AML-193 (cell line): ENCODE results near the gene DUSP19.

ENCODE experiments used
- DNase-seq, 2 experiments: peaks; one replicate each; lab custom pipeline; 2025; lab: John Stamatoyannopoulos, UW

The DUSP19 gene

GRCh38 chr2:183068561-183068960, 10.0 kb upstream of the DUSP19 start:
- no peak for DNase-seq

DNA sequence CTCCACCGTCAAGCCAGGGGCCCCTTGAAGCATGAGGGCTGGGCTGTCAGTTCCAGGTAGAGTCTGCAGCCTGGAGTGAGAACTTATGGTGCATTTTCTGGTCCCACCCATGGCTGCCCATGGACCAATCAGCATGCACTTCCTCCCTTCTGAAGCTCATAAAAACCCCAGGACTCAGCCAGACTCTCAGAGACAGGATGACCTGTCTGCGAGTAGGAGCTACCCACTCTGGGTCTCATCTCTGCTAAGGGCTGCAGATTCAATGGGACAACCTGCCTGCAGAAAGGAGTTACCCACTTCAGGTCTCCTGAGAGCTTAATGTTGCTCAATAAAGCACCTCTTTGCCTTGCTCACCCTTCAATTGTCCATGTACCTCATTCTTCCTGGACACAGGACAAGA, 9.4 kb upstream of the DUSP19 start:
- DNase-seq: no peak

- no peak for DNase-seq
Observed at GRCh38 chr2:183070942-183071844, 7.4 kb upstream of the DUSP19 start.

GRCh38 chr2:183072177-183072576, 6.4 kb upstream of the DUSP19 start:
- no peak for DNase-seq

- no peak for DNase-seq
Observed at GRCh38 chr2:183078163-183078463, 434 bp upstream of the DUSP19 start.

- DNase-seq: peak; percentile 37 to 48
Observed at GRCh38 chr2:183079139-183079775, 710 bp downstream of the DUSP19 start.

GRCh38 chr2:183081911-183082310, 3.4 kb downstream of the DUSP19 start:
- DNase-seq: no peak

DNA sequence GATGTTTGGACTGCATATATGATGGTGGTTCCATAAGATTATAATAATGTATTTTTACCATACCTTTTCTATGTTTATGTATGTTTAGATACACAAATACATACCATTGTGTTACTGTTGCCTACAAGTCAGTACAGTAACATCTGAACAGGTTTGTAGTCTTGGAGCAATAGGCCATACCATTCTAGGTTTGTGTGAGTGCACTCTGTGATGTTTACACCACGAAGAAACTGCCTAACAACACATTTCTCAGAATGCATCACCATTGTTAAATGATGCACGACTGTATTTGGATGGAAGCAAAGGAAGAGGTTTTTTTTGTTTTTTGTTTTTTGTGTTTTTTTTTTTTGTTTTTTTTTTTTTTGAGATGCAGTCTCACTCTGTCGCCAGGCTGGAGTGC, 9.5 kb downstream of the DUSP19 start:
- no peak for DNase-seq

- DNase-seq: no peak
Observed at GRCh38 chr2:183089192-183089851, 10.8 kb downstream of the DUSP19 start.

DNA sequence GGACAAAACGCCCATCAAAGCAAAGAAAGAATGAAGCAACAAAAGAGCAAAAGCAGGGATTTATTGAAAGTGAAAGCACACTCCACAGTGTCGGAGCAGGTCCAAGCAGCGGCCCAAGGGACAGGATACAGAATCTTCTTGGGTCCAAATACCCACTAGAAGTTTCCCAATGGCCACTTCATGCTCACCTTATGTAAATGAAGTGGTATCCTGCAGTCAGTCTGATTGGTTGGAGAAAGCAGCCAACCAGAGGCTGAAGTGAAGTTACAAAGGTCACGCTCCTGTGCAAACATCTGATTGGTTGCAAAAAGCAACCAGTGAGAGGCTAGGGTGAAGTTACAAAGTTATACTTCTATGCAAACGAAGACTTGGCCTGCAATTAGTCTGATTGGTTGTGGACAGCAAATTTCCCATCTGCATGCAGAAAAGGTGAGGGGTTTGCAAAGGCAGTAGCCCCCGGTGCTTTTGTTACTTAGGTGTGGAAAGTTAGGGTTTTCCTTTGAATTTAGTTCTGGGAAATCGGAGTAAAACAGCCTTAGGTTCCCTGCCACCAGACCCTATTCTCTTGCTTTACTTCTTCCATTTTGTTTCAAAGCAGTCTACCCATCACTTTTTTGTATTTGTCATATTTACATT, 12.9 kb downstream of the DUSP19 start:
- DNase-seq: no peak

DNA sequence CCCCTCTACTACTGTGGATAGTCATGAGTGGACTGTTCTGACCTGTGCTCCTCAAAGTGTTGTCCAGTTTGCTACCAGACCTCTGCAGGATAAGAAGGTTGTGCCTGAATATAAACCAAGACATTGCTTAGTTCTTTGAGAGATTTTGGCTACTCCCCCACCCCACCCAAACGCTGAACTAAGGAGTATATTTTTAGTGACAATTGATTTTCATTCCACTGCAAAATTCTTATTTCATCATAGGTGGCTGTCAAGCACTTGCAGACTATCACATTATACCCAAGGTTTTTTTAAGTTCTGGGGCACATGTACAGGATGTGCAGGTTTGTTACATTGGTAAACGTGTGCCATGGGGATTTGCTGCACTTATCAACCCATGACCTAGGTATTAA, 13.4 kb downstream of the DUSP19 start:
- DNase-seq: no peak

GRCh38 chr2:183093857-183094657, 15.5 kb downstream of the DUSP19 start:
- DNase-seq: no peak

- DNase-seq: no peak
Observed at GRCh38 chr2:183105402-183106134, 27.0 kb downstream of the DUSP19 start.

DNA sequence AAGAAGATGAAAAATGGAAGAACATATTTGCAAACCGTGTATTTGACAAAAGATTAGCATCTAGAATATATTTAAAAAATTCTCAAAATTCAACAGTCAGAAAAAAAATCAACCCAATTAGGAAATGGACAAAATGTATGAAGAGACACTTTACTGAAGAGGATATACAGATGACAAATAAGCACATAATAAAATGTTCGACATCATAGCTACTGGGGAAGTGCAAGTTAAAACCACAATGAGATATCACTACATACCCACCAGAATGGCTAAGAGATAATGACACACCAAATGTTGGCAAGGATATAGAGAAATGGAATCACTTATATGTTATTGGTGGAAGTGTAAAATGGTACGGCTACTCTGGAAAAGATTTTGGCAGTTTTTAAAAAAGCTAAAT, 34.0 kb downstream of the DUSP19 start:
- DNase-seq: no peak

DNA sequence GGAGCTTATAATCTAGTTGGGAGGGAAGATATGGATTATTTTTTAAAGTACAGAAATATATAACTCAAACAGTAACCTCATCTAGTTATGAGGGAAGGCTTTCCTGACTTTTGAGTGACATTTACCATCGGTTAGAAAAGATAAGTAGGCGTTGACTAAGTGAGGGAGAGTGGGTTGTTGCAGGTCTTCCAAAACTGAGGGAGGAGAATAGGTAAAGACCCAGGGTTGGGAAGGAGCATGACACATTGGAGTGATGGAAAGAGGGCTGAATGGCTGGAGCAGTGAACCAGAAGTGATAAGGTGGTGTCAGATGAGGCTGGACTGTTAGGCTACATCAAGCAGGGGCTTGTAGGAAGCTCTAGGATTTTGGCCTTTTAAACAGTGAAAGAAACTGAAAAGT, 35.1 kb downstream of the DUSP19 start:
- DNase-seq: no peak

GRCh38 chr2:183117226-183117625, 38.7 kb downstream of the DUSP19 start:
- DNase-seq: no peak

DNA sequence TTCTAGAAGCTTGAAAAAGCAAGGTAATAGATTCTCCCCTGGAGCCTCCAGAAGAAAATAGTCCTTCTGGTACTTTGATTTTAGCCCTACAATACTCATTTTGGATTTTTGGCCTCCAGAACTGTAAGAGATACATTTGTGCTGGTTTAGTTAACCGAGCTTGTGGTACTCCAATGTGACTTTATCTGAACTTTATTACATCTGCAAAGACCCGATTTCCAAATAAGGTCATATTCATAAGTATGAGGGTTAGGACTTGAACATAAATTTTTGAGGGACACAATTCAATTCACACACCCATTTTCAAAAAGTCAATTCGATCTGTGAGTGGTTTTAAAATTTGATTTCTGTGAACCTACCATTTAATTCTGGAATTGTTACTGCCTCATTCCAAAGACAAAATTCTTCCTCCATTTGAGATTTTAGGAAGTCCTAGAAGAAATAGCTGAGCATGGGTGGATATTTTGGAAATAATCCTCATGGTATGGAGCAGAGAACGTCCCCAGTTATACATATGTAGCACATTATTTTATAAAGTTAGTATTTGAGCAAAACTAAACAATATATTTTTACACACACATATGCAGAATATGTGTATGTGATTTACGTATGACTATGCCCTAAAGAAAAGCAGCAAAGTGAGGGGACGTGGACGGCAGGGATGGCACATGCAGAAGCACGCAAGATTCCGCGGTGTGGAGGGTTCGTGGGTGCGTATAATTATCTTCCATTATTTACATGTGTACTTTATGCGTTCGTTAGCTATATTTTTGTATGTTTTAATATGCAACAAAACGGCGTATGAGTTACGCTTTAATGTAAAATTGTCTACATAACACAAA, 44.8 kb downstream of the DUSP19 start:
- no peak for DNase-seq

DNA sequence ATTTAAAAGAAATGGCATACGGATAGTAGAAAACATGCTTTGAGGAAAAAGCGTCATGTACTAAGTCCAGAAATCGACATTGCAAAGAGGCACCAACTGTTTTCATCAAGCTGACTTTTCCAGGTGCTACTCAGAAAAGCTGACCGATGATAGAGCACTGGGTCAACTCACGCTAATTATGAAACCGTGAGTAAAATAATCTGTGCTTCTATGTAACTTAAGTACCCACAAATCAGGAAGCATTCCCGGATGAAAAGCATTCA, 45.3 kb downstream of the DUSP19 start:
- no peak for DNase-seq

DNA sequence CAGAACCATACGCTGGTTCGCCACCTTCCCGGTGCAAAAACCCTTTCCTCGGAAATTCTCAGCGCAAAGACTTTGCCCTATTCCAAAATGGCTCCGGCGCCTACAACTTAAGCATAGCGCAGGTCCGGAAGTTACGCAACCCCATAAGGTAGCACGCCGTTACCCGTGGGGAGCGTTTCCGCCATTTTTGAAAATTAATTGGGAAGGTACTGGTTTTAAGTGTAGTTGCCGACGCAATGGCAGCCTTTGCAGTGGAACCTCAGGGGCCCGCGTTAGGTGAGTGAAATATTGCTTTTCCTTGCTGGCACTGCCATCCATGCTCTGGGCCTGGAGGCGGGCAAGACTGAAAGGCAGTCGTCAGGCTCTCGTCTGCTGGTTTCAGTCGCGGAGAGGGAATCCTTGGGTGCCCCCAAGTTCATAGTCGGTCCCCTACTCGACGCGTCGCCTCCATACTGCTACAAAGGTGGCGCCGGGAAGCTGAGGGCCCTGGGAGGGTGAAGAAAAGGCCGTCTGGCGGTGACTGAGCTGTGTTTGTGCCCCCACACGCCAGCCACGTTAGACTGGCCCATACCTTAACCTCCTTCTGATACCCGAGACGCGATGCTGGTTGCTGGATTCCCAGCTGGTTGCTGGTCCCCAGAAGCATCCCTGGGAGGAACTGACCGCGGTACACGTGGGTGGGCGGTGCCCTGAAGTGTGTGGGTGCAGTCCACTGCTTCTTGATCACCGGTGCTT, 45.8 kb downstream of the DUSP19 start, which contains the start of gene NUP35:
Gene NUP35, plus strand, starts transcription at position 222 of the 735 bp plus-strand sequence. Its CDS starts 15 bp downstream, at position 237.
- peak; percentile 68 to 72 for DNase-seq

DNA sequence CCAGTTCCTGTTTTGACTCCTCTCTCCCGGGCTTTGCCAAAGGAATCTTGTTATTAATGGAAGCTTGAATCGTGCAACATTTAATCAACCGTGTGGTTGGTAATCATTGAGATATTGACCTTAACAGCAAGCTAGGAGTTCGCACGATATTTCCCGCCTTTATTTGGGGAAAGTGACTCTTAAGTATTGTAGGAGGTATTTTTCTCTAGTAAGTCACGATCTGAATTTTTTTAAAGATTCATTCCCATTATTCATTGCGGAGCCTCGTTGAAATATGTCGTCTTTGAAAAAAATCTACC, 46.4 kb downstream of the DUSP19 start:
- no peak for DNase-seq
